ENCODE data around the gene ASMTL.
"Not testable (repeated sequence)": the region's sequence is repeated elsewhere in the genome, so short reads cannot be mapped to it uniquely, and the experiment has no call there.

GRCh38 chrX:1446984-1447968 is 5.4 kb downstream of the ASMTL start:
- TF ChIP-seq, protein P1, sequence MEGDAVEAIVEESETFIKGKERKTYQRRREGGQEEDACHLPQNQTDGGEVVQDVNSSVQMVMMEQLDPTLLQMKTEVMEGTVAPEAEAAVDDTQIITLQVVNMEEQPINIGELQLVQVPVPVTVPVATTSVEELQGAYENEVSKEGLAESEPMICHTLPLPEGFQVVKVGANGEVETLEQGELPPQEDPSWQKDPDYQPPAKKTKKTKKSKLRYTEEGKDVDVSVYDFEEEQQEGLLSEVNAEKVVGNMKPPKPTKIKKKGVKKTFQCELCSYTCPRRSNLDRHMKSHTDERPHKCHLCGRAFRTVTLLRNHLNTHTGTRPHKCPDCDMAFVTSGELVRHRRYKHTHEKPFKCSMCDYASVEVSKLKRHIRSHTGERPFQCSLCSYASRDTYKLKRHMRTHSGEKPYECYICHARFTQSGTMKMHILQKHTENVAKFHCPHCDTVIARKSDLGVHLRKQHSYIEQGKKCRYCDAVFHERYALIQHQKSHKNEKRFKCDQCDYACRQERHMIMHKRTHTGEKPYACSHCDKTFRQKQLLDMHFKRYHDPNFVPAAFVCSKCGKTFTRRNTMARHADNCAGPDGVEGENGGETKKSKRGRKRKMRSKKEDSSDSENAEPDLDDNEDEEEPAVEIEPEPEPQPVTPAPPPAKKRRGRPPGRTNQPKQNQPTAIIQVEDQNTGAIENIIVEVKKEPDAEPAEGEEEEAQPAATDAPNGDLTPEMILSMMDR (IDR thresholded peaks at IDR 0.05; ENCODE audit: insufficient read depth, low read length): not testable (repeated sequence)
- TF ChIP-seq POLR2AphosphoS5 (IDR thresholded peaks at IDR 0.05; ENCODE audit: low read depth); SPI1 (IDR thresholded peaks at IDR 0.05; ENCODE audit: borderline replicate concordance, low read depth): not testable (repeated sequence)
- TF ChIP-seq, protein P2, sequence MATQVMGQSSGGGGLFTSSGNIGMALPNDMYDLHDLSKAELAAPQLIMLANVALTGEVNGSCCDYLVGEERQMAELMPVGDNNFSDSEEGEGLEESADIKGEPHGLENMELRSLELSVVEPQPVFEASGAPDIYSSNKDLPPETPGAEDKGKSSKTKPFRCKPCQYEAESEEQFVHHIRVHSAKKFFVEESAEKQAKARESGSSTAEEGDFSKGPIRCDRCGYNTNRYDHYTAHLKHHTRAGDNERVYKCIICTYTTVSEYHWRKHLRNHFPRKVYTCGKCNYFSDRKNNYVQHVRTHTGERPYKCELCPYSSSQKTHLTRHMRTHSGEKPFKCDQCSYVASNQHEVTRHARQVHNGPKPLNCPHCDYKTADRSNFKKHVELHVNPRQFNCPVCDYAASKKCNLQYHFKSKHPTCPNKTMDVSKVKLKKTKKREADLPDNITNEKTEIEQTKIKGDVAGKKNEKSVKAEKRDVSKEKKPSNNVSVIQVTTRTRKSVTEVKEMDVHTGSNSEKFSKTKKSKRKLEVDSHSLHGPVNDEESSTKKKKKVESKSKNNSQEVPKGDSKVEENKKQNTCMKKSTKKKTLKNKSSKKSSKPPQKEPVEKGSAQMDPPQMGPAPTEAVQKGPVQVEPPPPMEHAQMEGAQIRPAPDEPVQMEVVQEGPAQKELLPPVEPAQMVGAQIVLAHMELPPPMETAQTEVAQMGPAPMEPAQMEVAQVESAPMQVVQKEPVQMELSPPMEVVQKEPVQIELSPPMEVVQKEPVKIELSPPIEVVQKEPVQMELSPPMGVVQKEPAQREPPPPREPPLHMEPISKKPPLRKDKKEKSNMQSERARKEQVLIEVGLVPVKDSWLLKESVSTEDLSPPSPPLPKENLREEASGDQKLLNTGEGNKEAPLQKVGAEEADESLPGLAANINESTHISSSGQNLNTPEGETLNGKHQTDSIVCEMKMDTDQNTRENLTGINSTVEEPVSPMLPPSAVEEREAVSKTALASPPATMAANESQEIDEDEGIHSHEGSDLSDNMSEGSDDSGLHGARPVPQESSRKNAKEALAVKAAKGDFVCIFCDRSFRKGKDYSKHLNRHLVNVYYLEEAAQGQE (IDR thresholded peaks at IDR 0.05; ENCODE audit: insufficient replicate concordance, low read depth): not testable (repeated sequence)

Data from HL-60 (cell line).